Bronchial epithelial cell (primary cell): ENCODE data around the gene CYFIP2. TPM values are rescaled to one million over a fixed set of nuclear protein-coding genes. Genes with fewer than 3 reads are reported as not detected.
A peak's percentile ranks its signal among the peaks of the same experiment; 100 is the strongest.
"Not testable (repeated sequence)": the region's sequence is repeated elsewhere in the genome, so short reads cannot be mapped to it uniquely, and the experiment has no call there.

Experiments used
- DNase-seq: peaks from one replicate; pipeline ENCODE4 v3.0.0-alpha.2; 2010; ENCODE audit warnings: low read depth
- FAIRE-seq: peaks from 2 replicates; lab custom pipeline; 2011; peaks lifted over from hg19 to GRCh38; lab: Jason Lieb, UNC
- H3K27me3 ChIP-seq: 2 replicates; pipeline ENCODE4 v1.5.1; 2011; ENCODE audit warnings: low read length; ENCODE audit not compliant: control insufficient read depth, insufficient read depth
- H3K36me3 ChIP-seq: 2 replicates; pipeline ENCODE4 v1.5.1; 2011; ENCODE audit warnings: low read length; ENCODE audit not compliant: control insufficient read depth, insufficient read depth
- H3K4me3 ChIP-seq: 2 replicates; pipeline ENCODE4 v1.5.1; 2011; ENCODE audit warnings: mild to moderate bottlenecking, low read depth, low read length, control low read depth
- CTCF ChIP-seq: IDR thresholded peaks from 2 replicates; pipeline ENCODE4 v1.5.1; 2011; ENCODE audit warnings: mild to moderate bottlenecking, moderate library complexity, low read length, control low read depth, inconsistent platforms; ENCODE audit not compliant: insufficient read depth, severe bottlenecking
- total RNA-seq: library from RNA; depleted of rRNA; stranded (reverse); fragments of >200 nt; gene quantifications from 2 replicates; pipeline ENCODE4 v1.2.1, GENCODE V29; 2014

The CYFIP2 gene
- total RNA-seq, 1 donor from 2014 or later, result 3.9 TPM

GRCh38 chr5:157390551-157391297 is 124.8 kb downstream of the CYFIP2 start:
- H3K27me3 ChIP-seq, result no peaks in the 10 kb centered on the region
- peak; percentile 98 for FAIRE-seq
- no peaks in the 10 kb centered on the region for H3K36me3 ChIP-seq
- H3K4me3 ChIP-seq, result no peak overlapping the region
- DNase-seq, result peak; percentile 98
- no peak for TF ChIP-seq CTCF

GRCh38 chr5:157398305-157398704 is 132.4 kb downstream of the CYFIP2 start:
- H3K4me3 ChIP-seq, result no peak overlapping the region
- H3K27me3 ChIP-seq, result no peaks in the 10 kb centered on the region
- TF ChIP-seq CTCF, result no peak
- DNase-seq (no peak), FAIRE-seq (no peak)
- no peaks in the 10 kb centered on the region for H3K36me3 ChIP-seq

GRCh38 chr5:157400741-157401495 is 135.0 kb downstream of the CYFIP2 start:
- DNase-seq (no peak), FAIRE-seq (no peak)
- H3K27me3 ChIP-seq, result no peaks in the 10 kb centered on the region
- H3K4me3 ChIP-seq, result no peak overlapping the region
- no peak for TF ChIP-seq CTCF
- H3K36me3 ChIP-seq, result no peaks in the 10 kb centered on the region

GRCh38 chr5:157415838-157416237 is 149.9 kb downstream of the CYFIP2 start:
- DNase-seq, result no peak

GRCh38 chr5:157419521-157419920 is 153.6 kb downstream of the CYFIP2 start:
- H3K4me3 ChIP-seq, FAIRE-seq, H3K36me3 ChIP-seq, H3K27me3 ChIP-seq, DNase-seq: not testable (repeated sequence)

More at GRCh38 chr5:157415838-157416237, 149.9 kb downstream of the CYFIP2 start:
- FAIRE-seq, result no peak
- Histone ChIP-seq H3K36me3 (no peaks in the 10 kb centered on the region), H3K27me3 (no peaks in the 10 kb centered on the region), H3K4me3 (no peak overlapping the region)
- TF ChIP-seq CTCF, result no peak

- H3K27me3 ChIP-seq, FAIRE-seq, H3K4me3 ChIP-seq, H3K36me3 ChIP-seq, DNase-seq: not testable (repeated sequence)
Observed at GRCh38 chr5:157429920-157430319, 164.0 kb downstream of the CYFIP2 start.
